HepG2 (cell line): ENCODE results near the gene SEPTIN10. TPM values are rescaled to one million over a fixed set of nuclear protein-coding genes. Genes with fewer than 3 reads are reported as not detected.

Experiments used
- ATAC-seq: fragments of 200-7000 bp; cut with Tn5 transposase; 3 replicates; pipeline ENCODE4 v1.9.1; 2020; ENCODE audit warnings: mild to moderate bottlenecking, moderate library complexity
- BruUV-seq: library from RNA; stranded (reverse); fragments of 400-500 nt; replicated peaks from 2 replicates; lab custom pipeline; 2021; lab: Mats Ljungman, UMichigan
- CTCF ChIA-PET: fragments of 300-600 bp; formaldehyde crosslinking; extraction: SDS; loops from one replicate; lab custom pipeline; 2021; ENCODE audit warnings: low total read pairs, inconsistent platforms, low intra/inter-chr PET ratio; lab: Yijun Ruan, JAX
- POLR2A ChIA-PET: fragments of 350-600 bp; sonication (Branson Sonifier 250); formaldehyde crosslinking; loops from one replicate; lab custom pipeline; 2020; ENCODE audit warnings: antibody characterized with exemption, inconsistent platforms; lab: Yijun Ruan, JAX
- DNase-seq: peaks from one replicate; pipeline ENCODE4 v3.0.0-alpha.2; 2015; ENCODE audit warnings: low spot score
- FAIRE-seq: peaks from 3 replicates; lab custom pipeline; 2011; peaks lifted over from hg19 to GRCh38; lab: Jason Lieb, UNC
- H2AFZ ChIP-seq: one replicate; pipeline ENCODE4 v1.6.1; 2011; ENCODE audit warnings: low read length, inconsistent platforms
- H3K27ac ChIP-seq: fragments of 300-600 bp; 3 replicates; pipeline ENCODE4 v1.8.0; 2011; ENCODE audit warnings: mixed run types, mild to moderate bottlenecking, mixed read lengths, low read length, inconsistent platforms; ENCODE audit not compliant: insufficient read depth; ENCODE audit errors: extremely low read length
- H3K27me3 ChIP-seq, 2 experiments: fragments of 200-600 bp in 1 of 2; 2 replicates in 1 of 2; 3 replicates in 1 of 2; pipeline versions ENCODE4 v1.6.0 to v1.8.0; 2011; ENCODE audit warnings: low read length in 2 of 2, mild to moderate bottlenecking in 2 of 2, moderate library complexity in 2 of 2, inconsistent platforms in 1 of 2; ENCODE audit not compliant: insufficient read depth in 2 of 2, control insufficient read depth in 1 of 2
- H3K36me3 ChIP-seq, 2 experiments: fragments of 200-600 bp in 1 of 2; replicated peaks in 1 of 2; 2 replicates in 1 of 2; 3 replicates in 1 of 2; pipeline versions ENCODE4 v1.5.1 to v1.8.0; 2011; ENCODE audit warnings: low read length in 2 of 2, inconsistent platforms in 1 of 2; ENCODE audit not compliant: insufficient read depth in 2 of 2, control insufficient read depth in 1 of 2
- H3K4me1 ChIP-seq: 2 replicates; pipeline ENCODE4 v1.5.1; 2012; ENCODE audit warnings: low read length, inconsistent platforms; ENCODE audit not compliant: insufficient read depth
- H3K4me2 ChIP-seq: 2 replicates; pipeline ENCODE4 v1.6.0; 2011; ENCODE audit warnings: low read depth, low read length, inconsistent platforms
- H3K4me3 ChIP-seq, 3 experiments: fragments of 200-600 bp in 1 of 3; sonication (generic), shearing (Covaris generic) in 1 of 3; replicated peaks in 1 of 3; 2 replicates each; pipeline ENCODE4 v1.5.1; 2011 to 2016; ENCODE audit warnings: low read length in 3 of 3, inconsistent platforms in 2 of 3, low read depth in 2 of 3, mild to moderate bottlenecking in 2 of 3, control low read depth in 1 of 3, mixed read lengths in 1 of 3; ENCODE audit not compliant: insufficient read depth in 1 of 3
- H3K79me2 ChIP-seq: one replicate; pipeline ENCODE4 v1.6.1; 2011; ENCODE audit warnings: low read length, inconsistent platforms; ENCODE audit not compliant: insufficient read depth
- H3K9ac ChIP-seq: 2 replicates; pipeline ENCODE4 v1.6.0; 2011; ENCODE audit warnings: mild to moderate bottlenecking, low read depth, low read length, inconsistent platforms; ENCODE audit not compliant: insufficient read depth
- H3K9me3 ChIP-seq: 2 replicates; pipeline ENCODE4 v1.5.1; 2012; ENCODE audit warnings: mild to moderate bottlenecking, low read length
- H4K20me1 ChIP-seq: 2 replicates; pipeline ENCODE4 v1.6.0; 2011; ENCODE audit warnings: inconsistent platforms, mild to moderate bottlenecking, low read length, moderate library complexity; ENCODE audit not compliant: insufficient read depth
- GTF3A ChIP-seq: sonication (generic); formaldehyde crosslinking; conservative IDR thresholded peaks from 2 replicates; pipeline ENCODE4 v1.4.0; 2020; ENCODE audit warnings: mild to moderate bottlenecking, missing genetic modification reagents
- HDAC1 ChIP-seq: sonication (generic); formaldehyde crosslinking; IDR thresholded peaks from 2 replicates; pipeline ENCODE4 v1.5.1; 2020; ENCODE audit warnings: mild to moderate bottlenecking, missing genetic modification reagents
- KAT8 ChIP-seq: IDR thresholded peaks from 2 replicates; pipeline ENCODE4 v1.6.1; 2016; ENCODE audit warnings: missing genetic modification reagents, missing compliant biosample characterization
- NAIF1 ChIP-seq: sonication (generic); formaldehyde crosslinking; IDR thresholded peaks from 2 replicates; pipeline ENCODE4 v1.5.0; 2020; ENCODE audit warnings: mild to moderate bottlenecking, missing genetic modification reagents, borderline replicate concordance
- ZBTB37 ChIP-seq: sonication (generic); formaldehyde crosslinking; IDR thresholded peaks from 2 replicates; pipeline ENCODE4 v1.4.0; 2020; ENCODE audit warnings: mild to moderate bottlenecking, missing genetic modification reagents
- ZHX1 ChIP-seq: sonication (generic); formaldehyde crosslinking; IDR thresholded peaks from 2 replicates; pipeline ENCODE4 v1.8.1; 2022; ENCODE audit warnings: low read depth, mild to moderate bottlenecking, missing genetic modification reagents
- ZKSCAN8 ChIP-seq: IDR thresholded peaks from 2 replicates; pipeline ENCODE4 v1.6.1; 2016; ENCODE audit warnings: borderline replicate concordance, missing genetic modification reagents, missing compliant biosample characterization
- ZNF782 ChIP-seq: sonication (generic); formaldehyde crosslinking; IDR thresholded peaks from 2 replicates; pipeline ENCODE4 v1.4.0; 2020; ENCODE audit warnings: missing genetic modification reagents, mild to moderate bottlenecking, borderline replicate concordance
- ZSCAN25 ChIP-seq: sonication (generic); formaldehyde crosslinking; IDR thresholded peaks from 2 replicates; pipeline ENCODE4 v1.8.0; 2022; ENCODE audit warnings: mild to moderate bottlenecking, missing genetic modification reagents
- WGBS: methylation state at CpG from one replicate; pipeline ENCODE4 v1.1.6; 2017; ENCODE audit warnings: low lambda C conversion rate; 5-methylcytosine and 5-hydroxymethylcytosine counted together
- in situ Hi-C: cut with HindIII; loops from 2 replicates; pipeline ENCODE4 v1.10.0; 2017; ENCODE audit warnings: low pct_unique_long_range_greater_than_20kb; ENCODE audit not compliant: extremely low pct_ligation_motif_present
- intact Hi-C: fragments of 100-400 bp; cut with micrococcal nuclease; formaldehyde crosslinking; loops from one replicate; pipeline ENCODE4 v1.10.0; 2022; ENCODE audit not compliant: unreplicated experiment
- polyA plus RNA-seq, 8 experiments: library from polyadenylated mRNA; depleted of rRNA in 3 of 8; stranded (reverse) in 7 of 8; unstranded in 1 of 8; fragments of >200 nt; fragmentation: Illumina TruSeq in 4 of 8; extraction: Trizol in 4 of 8; gene quantifications; 2 replicates each; pipeline versions ENCODE4 v1.2.1 to v1.2.3, GENCODE V29; 2011 to 2016; ENCODE audit warnings: low read depth in 4 of 8, missing spikeins in 1 of 8, mixed read lengths in 1 of 8; ENCODE audit not compliant: insufficient read depth in 1 of 8
- total RNA-seq, 5 experiments: library from RNA; depleted of rRNA; stranded (reverse); fragments of >200 nt; fragmentation: Illumina TruSeq; extraction: Trizol; gene quantifications; 2 replicates each; pipeline ENCODE4 v1.2.3, GENCODE V29; 2016; ENCODE audit warnings: low read depth in 1 of 5
- TF ChIP-seq, protein P1 (sequence below): sonication (generic); formaldehyde crosslinking; IDR thresholded peaks from 2 replicates; pipeline ENCODE4 v1.8.0; 2022; ENCODE audit warnings: missing genetic modification reagents, mild to moderate bottlenecking, borderline replicate concordance
- TF ChIP-seq, protein P2 (sequence below): sonication (generic); formaldehyde crosslinking; IDR thresholded peaks from 2 replicates; pipeline ENCODE4 v1.5.1; 2020; ENCODE audit warnings: mild to moderate bottlenecking, missing genetic modification reagents, moderate library complexity

SEPTIN10 gene
- total and polyA plus RNA-seq, 2 of the 13 experiments (the other 11 are each of a cell fraction or from before 2014, with no cell fraction given), result 45.8 to 67.5 TPM

DNA sequence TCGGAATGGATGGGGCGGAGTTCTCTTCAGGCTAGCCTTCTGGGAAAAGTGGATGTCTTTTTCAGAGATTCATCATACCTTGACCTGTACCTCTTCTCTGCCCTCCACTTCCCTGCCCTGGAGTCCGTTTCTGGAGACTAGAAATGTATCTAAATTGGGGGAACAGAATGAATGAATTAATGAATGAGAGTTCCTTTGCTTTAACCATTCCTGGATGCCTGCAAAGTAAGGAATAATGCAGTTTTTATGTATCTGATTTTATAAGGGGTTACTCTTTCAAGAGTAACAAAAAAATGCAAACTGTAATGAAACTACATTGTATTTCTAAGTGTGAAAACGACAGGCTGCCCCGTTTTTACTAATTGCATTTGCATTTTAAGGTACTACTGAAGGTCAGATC lies 2.4 kb upstream of the SEPTIN10 start (continued):
- TF ChIP-seq, protein P1, sequence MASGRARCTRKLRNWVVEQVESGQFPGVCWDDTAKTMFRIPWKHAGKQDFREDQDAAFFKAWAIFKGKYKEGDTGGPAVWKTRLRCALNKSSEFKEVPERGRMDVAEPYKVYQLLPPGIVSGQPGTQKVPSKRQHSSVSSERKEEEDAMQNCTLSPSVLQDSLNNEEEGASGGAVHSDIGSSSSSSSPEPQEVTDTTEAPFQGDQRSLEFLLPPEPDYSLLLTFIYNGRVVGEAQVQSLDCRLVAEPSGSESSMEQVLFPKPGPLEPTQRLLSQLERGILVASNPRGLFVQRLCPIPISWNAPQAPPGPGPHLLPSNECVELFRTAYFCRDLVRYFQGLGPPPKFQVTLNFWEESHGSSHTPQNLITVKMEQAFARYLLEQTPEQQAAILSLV (CRISPR knock-in tag), result no peak
- TF ChIP-seq ZSCAN25 (0 out of 2 replicates have a peak, but pooled peaks have one; percentile 12), ZBTB37 (CRISPR knock-in tag) (no peak)
- TF ChIP-seq, all 625 proteins: peak for 9

DNA sequence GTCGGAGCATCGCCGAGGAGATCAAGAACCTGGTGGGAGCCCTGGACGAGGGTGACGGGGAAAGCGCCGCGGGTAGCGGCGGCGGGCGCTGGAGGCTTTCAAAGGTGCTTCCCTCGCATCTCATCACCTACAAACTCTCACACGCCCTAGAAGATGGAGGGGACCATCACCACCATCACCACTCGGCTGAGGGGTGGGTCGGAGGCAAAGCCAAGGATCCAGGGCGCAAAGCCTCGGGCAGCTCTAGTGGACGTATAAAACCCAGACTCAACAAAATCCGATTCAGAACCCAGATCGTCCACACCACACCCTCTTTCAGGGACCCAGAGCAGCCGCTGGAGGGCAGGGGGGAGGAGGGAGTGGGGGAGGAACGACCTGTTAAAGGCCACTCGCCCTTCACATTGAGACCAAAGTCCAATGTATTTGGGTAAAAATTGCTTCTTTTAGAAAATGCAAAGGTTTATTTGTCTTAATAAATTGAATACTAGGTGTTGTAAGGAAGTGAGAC lies 1.9 kb upstream of the SEPTIN10 start:
- CTCF ChIA-PET, result interaction anchor here (0.8 to 1.8 kb wide), 4 partner anchors 14 to 120 kb away, joined by 4 to 6 read pairs (median 5); no protein-coding TSS in a partner anchor
- no TSS peak for BruUV-seq
- TF ChIP-seq HDAC1 (CRISPR knock-in tag) (0 out of 2 replicates have a peak, but pooled peaks have one; percentile 9), ZHX1 (0 out of 2 replicates have a peak, but pooled peaks have one; percentile 3), ZNF782 (CRISPR knock-in tag) (0 out of 2 replicates have a peak, but pooled peaks have one; percentile 42), KAT8 (0 out of 2 replicates have a peak, but pooled peaks have one; percentile 36), NAIF1 (0 out of 2 replicates have a peak, but pooled peaks have one; percentile 74), GTF3A (CRISPR knock-in tag) (peak; percentile 58; the same call in 1 of the 2 replicates), ZKSCAN8 (no peak)
- TF ChIP-seq, protein P2, sequence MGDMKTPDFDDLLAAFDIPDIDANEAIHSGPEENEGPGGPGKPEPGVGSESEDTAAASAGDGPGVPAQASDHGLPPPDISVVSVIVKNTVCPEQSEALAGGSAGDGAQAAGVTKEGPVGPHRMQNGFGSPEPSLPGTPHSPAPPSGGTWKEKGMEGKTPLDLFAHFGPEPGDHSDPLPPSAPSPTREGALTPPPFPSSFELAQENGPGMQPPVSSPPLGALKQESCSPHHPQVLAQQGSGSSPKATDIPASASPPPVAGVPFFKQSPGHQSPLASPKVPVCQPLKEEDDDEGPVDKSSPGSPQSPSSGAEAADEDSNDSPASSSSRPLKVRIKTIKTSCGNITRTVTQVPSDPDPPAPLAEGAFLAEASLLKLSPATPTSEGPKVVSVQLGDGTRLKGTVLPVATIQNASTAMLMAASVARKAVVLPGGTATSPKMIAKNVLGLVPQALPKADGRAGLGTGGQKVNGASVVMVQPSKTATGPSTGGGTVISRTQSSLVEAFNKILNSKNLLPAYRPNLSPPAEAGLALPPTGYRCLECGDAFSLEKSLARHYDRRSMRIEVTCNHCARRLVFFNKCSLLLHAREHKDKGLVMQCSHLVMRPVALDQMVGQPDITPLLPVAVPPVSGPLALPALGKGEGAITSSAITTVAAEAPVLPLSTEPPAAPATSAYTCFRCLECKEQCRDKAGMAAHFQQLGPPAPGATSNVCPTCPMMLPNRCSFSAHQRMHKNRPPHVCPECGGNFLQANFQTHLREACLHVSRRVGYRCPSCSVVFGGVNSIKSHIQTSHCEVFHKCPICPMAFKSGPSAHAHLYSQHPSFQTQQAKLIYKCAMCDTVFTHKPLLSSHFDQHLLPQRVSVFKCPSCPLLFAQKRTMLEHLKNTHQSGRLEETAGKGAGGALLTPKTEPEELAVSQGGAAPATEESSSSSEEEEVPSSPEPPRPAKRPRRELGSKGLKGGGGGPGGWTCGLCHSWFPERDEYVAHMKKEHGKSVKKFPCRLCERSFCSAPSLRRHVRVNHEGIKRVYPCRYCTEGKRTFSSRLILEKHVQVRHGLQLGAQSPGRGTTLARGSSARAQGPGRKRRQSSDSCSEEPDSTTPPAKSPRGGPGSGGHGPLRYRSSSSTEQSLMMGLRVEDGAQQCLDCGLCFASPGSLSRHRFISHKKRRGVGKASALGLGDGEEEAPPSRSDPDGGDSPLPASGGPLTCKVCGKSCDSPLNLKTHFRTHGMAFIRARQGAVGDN, result peak; percentile 79

More for the DNA sequence above, 1.9 kb upstream of the SEPTIN10 start:
- no peaks in the 10 kb centered on the region for H3K36me3 ChIP-seq
- FAIRE-seq (peak; percentile 30), DNase-seq (peak; percentile 73), ATAC-seq (peak; percentile 18)
- H3K9ac ChIP-seq, result peak overlapping the region; percentile 89
- peaks cover 79% of the 10 kb centered on the region for H3K79me2 ChIP-seq
- no peaks in the 10 kb centered on the region; a peak in 1 of 5 replicates for H3K27me3 ChIP-seq
- in situ Hi-C loops, result loop anchor here (5.0 kb wide), 1 partner anchor 47 kb away; no protein-coding TSS in a partner anchor
- H2AFZ ChIP-seq, result no peak overlapping the region
- peak overlapping the region; percentile 67 to 94 (median 80) for H3K4me3 ChIP-seq
- intact Hi-C loops, result loop anchor here (1.0 to 2.0 kb wide), 3 partner anchors 15 to 69 kb away; no protein-coding TSS in a partner anchor
- peak overlapping the region; percentile 88 for H3K27ac ChIP-seq
- peaks cover 41% of the 10 kb centered on the region for H4K20me1 ChIP-seq
- H3K4me2 ChIP-seq, result peak overlapping the region; percentile 83
- POLR2A ChIA-PET, result interaction anchor here (1.5 to 5.1 kb wide), 14 partner anchors 7 to 98 kb away, joined by 5 to 132 read pairs (median 20); no protein-coding TSS in a partner anchor
- peaks cover 46% of the 10 kb centered on the region for H3K4me1 ChIP-seq
- WGBS, result 1% methylated on average over 11 of the region's 24 CpGs
- no peaks in the 10 kb centered on the region for H3K9me3 ChIP-seq
